ENCODE measurements around the gene SPAG5.

DNA sequence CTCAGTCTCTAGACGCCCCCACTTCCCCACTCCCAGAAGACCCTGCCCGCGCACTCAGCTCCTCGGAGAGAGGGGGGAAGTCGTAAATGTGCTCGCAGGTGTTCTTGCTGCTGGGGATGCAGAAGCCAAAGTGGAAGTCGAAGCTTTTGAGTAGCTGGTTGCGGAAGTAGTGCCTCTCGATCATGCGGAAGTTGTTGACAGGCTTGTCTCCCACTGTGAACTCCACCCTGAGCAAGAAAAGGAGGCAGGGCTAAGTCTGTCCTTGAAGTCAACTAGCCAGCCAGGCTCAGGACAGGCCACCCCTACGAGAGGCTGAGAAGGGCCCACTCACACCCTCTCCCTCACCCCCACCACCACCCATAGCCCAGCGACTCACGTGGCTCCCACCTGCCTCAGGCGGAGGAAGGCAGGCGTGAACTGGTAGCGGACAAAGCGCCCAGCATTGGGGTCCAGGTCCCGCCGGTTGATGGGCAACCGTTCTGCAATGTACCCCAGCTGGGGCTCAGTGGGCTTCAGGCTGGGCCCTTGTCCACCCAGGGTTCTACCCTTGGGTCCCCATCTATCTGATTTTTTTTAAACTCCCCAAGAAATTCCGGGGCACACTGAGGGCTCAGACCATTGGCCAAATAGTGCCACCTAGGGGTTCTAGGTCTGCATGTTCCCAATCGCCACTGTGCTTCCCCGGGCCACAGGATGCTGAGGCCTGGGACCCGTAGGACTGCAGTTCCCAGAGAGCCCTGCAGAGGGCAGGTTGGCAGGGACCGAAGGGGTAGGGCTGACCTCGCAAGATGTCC, 51.0 kb downstream of the SPAG5 start:
- TF ChIP-seq, protein P1, sequence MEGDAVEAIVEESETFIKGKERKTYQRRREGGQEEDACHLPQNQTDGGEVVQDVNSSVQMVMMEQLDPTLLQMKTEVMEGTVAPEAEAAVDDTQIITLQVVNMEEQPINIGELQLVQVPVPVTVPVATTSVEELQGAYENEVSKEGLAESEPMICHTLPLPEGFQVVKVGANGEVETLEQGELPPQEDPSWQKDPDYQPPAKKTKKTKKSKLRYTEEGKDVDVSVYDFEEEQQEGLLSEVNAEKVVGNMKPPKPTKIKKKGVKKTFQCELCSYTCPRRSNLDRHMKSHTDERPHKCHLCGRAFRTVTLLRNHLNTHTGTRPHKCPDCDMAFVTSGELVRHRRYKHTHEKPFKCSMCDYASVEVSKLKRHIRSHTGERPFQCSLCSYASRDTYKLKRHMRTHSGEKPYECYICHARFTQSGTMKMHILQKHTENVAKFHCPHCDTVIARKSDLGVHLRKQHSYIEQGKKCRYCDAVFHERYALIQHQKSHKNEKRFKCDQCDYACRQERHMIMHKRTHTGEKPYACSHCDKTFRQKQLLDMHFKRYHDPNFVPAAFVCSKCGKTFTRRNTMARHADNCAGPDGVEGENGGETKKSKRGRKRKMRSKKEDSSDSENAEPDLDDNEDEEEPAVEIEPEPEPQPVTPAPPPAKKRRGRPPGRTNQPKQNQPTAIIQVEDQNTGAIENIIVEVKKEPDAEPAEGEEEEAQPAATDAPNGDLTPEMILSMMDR (IDR thresholded peaks at IDR 0.05), result peak; percentile 81 to 93 (median 84)
- no peak for TF ChIP-seq POLR2A (IDR thresholded peaks at IDR 0.05; ENCODE audit: low read depth)

Measured in esophagus muscularis mucosa (tissue), 3 donors.